HUDEP-2 (cell line): ENCODE results near the gene NME4.

ENCODE experiments used
- DNase-seq, 76 experiments: peaks; one replicate each; lab custom pipeline; 2025; ENCODE audit not compliant: unreplicated experiment in 76 of 76; lab: John Stamatoyannopoulos, UW

NME4 gene

GRCh38 chr16:424623-425081 is 27.7 kb downstream of the NME4 start:
- DNase-seq, result peak in 28 of 76 experiments; percentile 4 to 59 (median 34)

DNA sequence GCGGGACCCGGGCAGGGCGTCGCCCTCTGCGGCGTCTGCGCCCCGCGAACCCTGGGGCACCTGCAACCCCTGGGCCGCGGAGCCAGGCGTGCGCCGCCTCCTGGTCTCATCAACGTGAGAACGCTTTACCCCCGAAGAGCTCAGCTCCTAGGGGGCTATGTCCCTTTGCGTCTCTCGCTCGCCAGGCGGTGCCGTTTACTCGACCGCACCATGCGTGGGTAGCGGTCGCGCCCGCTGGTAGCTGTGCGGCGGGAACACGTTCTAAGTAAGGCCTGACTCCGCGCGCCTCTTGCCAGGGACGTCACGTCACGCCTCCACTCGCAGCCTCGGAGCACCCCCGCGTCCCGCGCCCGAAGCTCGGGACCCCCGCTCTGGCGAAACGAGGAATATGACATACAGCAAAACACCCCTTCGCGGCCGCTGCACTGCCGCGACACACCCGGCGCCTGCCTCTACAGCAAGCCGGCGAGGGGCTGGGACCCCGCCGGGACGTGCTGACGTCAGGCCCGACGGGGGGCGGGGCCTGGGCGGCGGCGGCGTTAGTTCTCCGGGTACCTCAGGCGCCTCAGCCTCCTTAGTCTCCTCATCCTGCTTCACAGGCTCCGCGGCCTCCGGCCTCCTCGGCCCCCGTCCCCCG is 28.2 kb downstream of the NME4 start, which contains the start of gene RAB11FIP3:
Gene RAB11FIP3, plus strand, starts transcription at position 568 of the 637 bp plus-strand sequence. CDS start 358 bp downstream, outside the sequence.
- DNase-seq, result peak in 69 of 76 experiments; percentile 3 to 88 (median 65)

DNA sequence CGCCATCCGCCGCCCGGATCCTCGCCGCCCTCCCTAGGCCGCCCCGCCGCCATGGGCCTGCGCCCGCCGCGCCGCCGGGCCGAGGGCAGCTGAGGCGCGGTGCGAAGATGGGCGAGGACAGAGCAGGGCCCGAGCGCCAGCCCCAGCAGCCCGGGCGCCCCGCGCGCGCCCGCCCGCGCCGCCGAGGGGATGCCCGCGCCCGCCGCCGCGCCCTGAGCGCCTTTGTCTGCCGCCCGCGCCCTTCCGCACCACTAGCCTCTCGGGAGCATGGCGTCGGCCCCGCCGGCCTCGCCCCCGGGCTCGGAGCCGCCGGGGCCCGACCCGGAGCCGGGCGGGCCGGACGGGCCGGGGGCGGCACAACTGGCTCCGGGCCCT is 28.7 kb downstream of the NME4 start:
- no peak for DNase-seq

DNA sequence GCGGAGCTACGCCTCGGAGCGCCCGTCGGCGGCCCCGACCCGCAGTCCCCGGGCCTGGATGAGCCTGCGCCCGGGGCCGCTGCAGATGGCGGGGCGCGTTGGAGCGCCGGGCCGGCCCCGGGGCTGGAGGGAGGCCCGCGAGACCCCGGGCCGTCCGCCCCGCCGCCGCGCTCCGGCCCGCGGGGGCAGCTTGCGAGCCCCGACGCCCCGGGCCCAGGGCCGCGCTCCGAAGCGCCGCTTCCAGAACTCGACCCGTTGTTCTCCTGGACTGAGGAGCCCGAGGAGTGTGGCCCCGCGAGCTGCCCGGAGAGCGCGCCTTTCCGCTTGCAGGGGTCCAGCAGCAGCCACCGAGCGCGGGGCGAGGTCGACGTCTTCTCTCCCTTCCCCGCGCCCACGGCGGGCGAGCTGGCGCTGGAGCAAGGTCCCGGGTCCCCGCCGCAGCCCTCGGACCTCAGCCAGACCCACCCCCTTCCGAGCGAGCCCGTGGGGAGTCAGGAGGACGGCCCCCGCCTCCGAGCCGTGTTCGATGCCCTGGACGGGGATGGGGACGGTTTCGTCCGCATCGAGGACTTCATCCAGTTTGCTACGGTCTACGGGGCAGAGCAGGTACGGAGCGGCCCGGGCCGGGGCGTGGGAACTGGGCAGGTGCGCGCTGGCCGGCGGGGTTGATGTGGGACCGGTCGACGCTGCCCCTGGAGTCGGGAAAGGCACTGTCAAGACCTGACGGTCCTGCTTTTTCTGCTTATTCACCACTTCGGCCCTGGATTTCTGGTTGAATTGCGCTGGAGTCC is 29.3 kb downstream of the NME4 start:
- peak in 2 of 76 experiments; percentile 26 to 44 for DNase-seq

- peak in 1 of 76 experiments; percentile 26 for DNase-seq
Measured at GRCh38 chr16:426906-427249, 29.9 kb downstream of the NME4 start.

DNA sequence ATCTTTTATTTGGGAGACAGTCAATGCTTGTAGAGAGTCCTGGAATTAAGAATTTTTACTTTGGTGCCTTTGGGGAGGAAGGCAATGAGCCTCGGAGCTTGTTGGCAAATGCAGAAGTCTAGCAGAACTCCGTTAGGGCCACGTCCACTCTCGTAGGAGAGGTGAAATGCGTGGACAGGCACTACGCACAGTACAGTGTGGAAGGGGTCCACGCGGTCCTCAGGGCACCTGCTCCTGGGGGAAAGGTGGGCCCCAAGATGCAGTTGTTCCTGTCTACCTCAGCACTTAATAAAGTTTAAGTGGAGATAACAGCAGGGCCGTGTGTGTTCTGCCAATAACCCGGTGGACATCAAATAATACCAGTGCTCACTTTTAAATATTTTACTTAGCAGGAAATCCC is 30.3 kb downstream of the NME4 start:
- no peak for DNase-seq

DNA sequence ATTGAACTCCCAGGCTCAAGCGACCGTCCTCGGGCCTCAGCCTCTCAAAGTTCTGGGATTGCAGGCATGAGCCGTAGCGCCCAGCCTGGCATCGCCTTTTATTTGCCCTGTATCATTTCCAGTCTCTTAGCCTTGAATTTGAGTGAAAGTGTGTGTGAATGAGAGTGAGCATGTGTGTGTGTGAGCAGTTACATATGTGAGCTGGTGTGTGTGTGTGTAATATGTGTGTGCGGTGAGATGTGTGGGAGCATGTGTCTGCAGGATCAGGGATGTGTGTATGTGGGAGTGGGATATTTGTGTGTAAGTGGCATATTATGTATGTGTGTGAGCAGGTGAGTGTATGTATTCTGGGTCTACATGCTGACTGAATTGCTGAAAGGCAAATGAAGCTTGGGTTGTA is 33.9 kb downstream of the NME4 start:
- DNase-seq, result no peak

GRCh38 chr16:440627-441026 is 43.6 kb downstream of the NME4 start:
- no peak for DNase-seq

DNA sequence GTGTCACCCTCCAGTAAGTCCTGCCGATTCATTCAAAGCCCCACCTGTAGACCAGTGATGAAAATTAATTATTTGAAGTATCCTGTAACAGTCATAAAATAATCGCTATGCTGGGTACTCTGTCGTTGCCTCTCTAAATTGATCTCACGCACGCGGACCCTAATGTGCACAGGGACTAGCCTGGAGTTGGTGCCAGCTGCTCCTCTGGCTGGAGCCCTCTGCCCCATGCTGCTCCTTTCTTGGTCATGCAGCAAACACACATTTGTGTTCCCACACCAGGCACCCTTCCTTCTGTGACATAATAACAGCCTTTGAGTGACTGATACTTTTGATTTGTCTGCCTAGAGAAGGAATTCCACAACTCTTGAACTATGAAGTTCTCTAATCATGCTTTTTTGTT is 44.4 kb downstream of the NME4 start:
- DNase-seq, result no peak

DNA sequence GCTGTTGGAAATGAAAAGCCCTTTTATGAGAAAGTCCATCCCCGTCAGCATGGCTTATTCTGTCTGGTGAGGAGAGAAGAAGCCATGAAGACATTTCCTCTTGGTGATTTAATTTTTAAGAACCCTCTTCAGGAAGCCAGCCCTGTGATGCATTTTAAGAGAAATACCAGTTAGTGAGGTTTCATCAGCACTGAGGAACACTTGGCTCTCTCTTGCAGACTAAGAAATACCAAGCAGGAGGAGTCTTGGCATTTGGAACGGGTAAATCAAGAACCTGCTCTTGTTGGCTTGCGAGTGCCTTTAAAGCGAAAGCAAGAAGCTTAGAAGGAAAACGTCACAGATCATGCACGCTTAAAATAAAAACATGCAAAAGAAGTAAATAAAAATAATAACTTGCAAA is 46.0 kb downstream of the NME4 start:
- DNase-seq, result no peak

DNA sequence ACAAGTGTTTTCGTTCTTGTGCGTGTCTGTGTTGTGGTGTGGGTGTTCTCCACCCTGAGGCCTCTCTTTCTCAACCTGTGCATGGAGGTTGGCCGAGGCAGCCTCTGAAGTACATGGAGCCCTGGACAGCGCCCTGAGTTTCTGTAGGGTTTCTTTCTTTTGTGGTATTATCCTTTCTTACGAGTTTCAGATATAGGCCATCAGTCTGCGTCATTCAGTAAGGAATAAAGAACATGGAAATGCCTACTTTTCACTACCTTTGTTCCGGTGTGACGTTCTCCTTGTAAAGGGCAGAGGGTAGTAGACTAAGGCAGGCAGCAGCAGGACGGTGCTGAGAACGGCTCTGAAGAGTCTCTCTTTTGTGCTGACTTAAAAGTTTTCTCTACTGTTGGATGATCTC is 47.0 kb downstream of the NME4 start:
- DNase-seq, result no peak

- DNase-seq, result no peak
Measured at GRCh38 chr16:445566-445965, 48.6 kb downstream of the NME4 start.
